ENCODE data around the gene FALEC. TPM values are rescaled to one million over a fixed set of nuclear protein-coding genes. Genes with fewer than 3 reads are reported as not detected.

Gene FALEC
- total RNA-seq, 1 experiment from 2014 or later = 0.59 TPM

- Histone ChIP-seq H3K27me3 (replicated peaks; ENCODE audit: control insufficient read depth, insufficient read depth, low read length) (no peaks in the 10 kb centered on the region), H3K9me3 (no peaks in the 10 kb centered on the region), H3K36me3 (ENCODE audit: control insufficient read depth, insufficient read depth, low read length) (no peaks in the 10 kb centered on the region), H3K4me1 (0 out of 2 replicates have a peak, but pooled peaks cover 3% of the 10 kb centered on the region), H3K4me3 (ENCODE audit: low read depth, low read length) (no peak within 1 kb of the TSS)
- CTCF ChIA-PET = interaction anchor here (0.9 kb wide), 1 partner anchor 25 kb away, joined by 4 read pairs; no protein-coding TSS in a partner anchor
- intact Hi-C loops (cut with micrococcal nuclease; ENCODE audit: unreplicated experiment) = no loop called here
- peak in 1 of 2 experiments; percentile 9 for DNase-seq
- no TSS peak for BruUV-seq (replicated peaks)
- H3K36me3 Mint-ChIP-seq (ENCODE audit: insufficient read depth, unreplicated experiment) = peaks cover 7% of the 10 kb centered on the region
- no peak for TF ChIP-seq CTCF (IDR thresholded peaks at IDR 0.05; ENCODE audit: insufficient read depth in 1 of 2, low read depth in 1 of 2, low read length in 1 of 2, severe bottlenecking in 1 of 2, unreplicated experiment in 1 of 2)
- H3K4me1 Mint-ChIP-seq (ENCODE audit: low read depth, unreplicated experiment) = no peaks in the 10 kb centered on the region
- no peaks in the 10 kb centered on the region for H3K27me3 Mint-ChIP-seq (ENCODE audit: insufficient read depth, unreplicated experiment)
- no peak within 1 kb of the TSS for H3K4me3 Mint-ChIP-seq (ENCODE audit: unreplicated experiment)
- POLR2A ChIA-PET = interaction anchor here (0.6 kb wide), 1 partner anchor 19 kb away, joined by 3 read pairs; no protein-coding TSS in a partner anchor
- no peaks in the 10 kb centered on the region for H3K9me3 Mint-ChIP-seq (ENCODE audit: unreplicated experiment)
- H3K27ac Mint-ChIP-seq (ENCODE audit: unreplicated experiment) = no peak within 1 kb of the TSS
These were observed 7.4 kb upstream of the FALEC start, which contains the start of gene ECM1 for GRCh38 chr1:150507912-150508864. ECM1 (plus strand) TSS chr1:150508109; CDS start chr1:150508210, 101 bp downstream.

GRCh38 chr1:150508982-150509381, 6.6 kb upstream of the FALEC start:
- peaks cover 3% of the 10 kb centered on the region for H3K36me3 Mint-ChIP-seq (ENCODE audit: insufficient read depth, unreplicated experiment)
- ChIA-PET POLR2A (interaction anchor here (0.6 kb wide), 1 partner anchor 19 kb away, joined by 3 read pairs; no protein-coding TSS in a partner anchor), CTCF (interaction anchor here (0.9 kb wide), 1 partner anchor 24 kb away, joined by 4 read pairs; no protein-coding TSS in a partner anchor)
- H3K27me3 Mint-ChIP-seq (ENCODE audit: insufficient read depth, unreplicated experiment) = no peaks in the 10 kb centered on the region
- H3K4me1 Mint-ChIP-seq (ENCODE audit: low read depth, unreplicated experiment) = no peaks in the 10 kb centered on the region
- BruUV-seq (replicated peaks) = no TSS peak
- 0 out of 2 replicates have a peak, but pooled peaks cover 3% of the 10 kb centered on the region for H3K4me1 ChIP-seq
- no peaks in the 10 kb centered on the region for H3K36me3 ChIP-seq (ENCODE audit: control insufficient read depth, insufficient read depth, low read length)
- no peak overlapping the region for H3K27ac Mint-ChIP-seq (ENCODE audit: unreplicated experiment)
- H3K4me3 ChIP-seq (ENCODE audit: low read depth, low read length) = no peak overlapping the region
- TF ChIP-seq CTCF (IDR thresholded peaks at IDR 0.05; ENCODE audit: insufficient read depth in 1 of 2, low read depth in 1 of 2, low read length in 1 of 2, severe bottlenecking in 1 of 2, unreplicated experiment in 1 of 2) = no peak
- no peak overlapping the region for H3K4me3 Mint-ChIP-seq (ENCODE audit: unreplicated experiment)
- no peaks in the 10 kb centered on the region for H3K27me3 ChIP-seq (replicated peaks; ENCODE audit: control insufficient read depth, insufficient read depth, low read length)
- DNase-seq = no peak
- no peaks in the 10 kb centered on the region for H3K9me3 ChIP-seq
- no peaks in the 10 kb centered on the region for H3K9me3 Mint-ChIP-seq (ENCODE audit: unreplicated experiment)
- intact Hi-C loops (cut with micrococcal nuclease; ENCODE audit: unreplicated experiment) = no loop called here

- intact Hi-C loops (cut with micrococcal nuclease; ENCODE audit: unreplicated experiment) = no loop called here
- Histone ChIP-seq H3K27me3 (replicated peaks; ENCODE audit: control insufficient read depth, insufficient read depth, low read length) (no peaks in the 10 kb centered on the region), H3K9me3 (no peaks in the 10 kb centered on the region), H3K36me3 (ENCODE audit: control insufficient read depth, insufficient read depth, low read length) (no peaks in the 10 kb centered on the region), H3K4me3 (ENCODE audit: low read depth, low read length) (no peak overlapping the region), H3K4me1 (peaks cover 11% of the 10 kb centered on the region; the same call in 1 of the 2 replicates)
- ChIA-PET POLR2A (no interaction called here), CTCF (no interaction called here)
- no TSS peak for BruUV-seq (replicated peaks)
- Mint-ChIP-seq H3K4me1 (ENCODE audit: low read depth, unreplicated experiment) (peaks cover 7% of the 10 kb centered on the region), H3K27ac (ENCODE audit: unreplicated experiment) (no peak overlapping the region), H3K36me3 (ENCODE audit: insufficient read depth, unreplicated experiment) (peaks cover 16% of the 10 kb centered on the region), H3K4me3 (ENCODE audit: unreplicated experiment) (no peak overlapping the region), H3K27me3 (ENCODE audit: insufficient read depth, unreplicated experiment) (no peaks in the 10 kb centered on the region), H3K9me3 (ENCODE audit: unreplicated experiment) (no peaks in the 10 kb centered on the region)
- no peak for TF ChIP-seq CTCF (IDR thresholded peaks at IDR 0.05; ENCODE audit: insufficient read depth in 1 of 2, low read depth in 1 of 2, low read length in 1 of 2, severe bottlenecking in 1 of 2, unreplicated experiment in 1 of 2)
- no peak for DNase-seq
These were observed 4.0 kb upstream of the FALEC start for GRCh38 chr1:150511551-150511950.

Measured in Caco-2 (cell line).